GM12873 (cell line): Measurements from ENCODE around the gene C1R.

Source experiments
- CTCF ChIP-seq: IDR thresholded peaks from 2 replicates; pipeline ENCODE4 v1.5.1; 2012; ENCODE audit warnings: low read depth, mild to moderate bottlenecking, moderate library complexity, low read length, control low read depth; ENCODE audit not compliant: insufficient read depth; ENCODE audit errors: missing control alignments

Gene C1R

GRCh38 chr12:7109572-7109920, 17.3 kb upstream of the C1R start:
- TF ChIP-seq CTCF: no peak

DNA sequence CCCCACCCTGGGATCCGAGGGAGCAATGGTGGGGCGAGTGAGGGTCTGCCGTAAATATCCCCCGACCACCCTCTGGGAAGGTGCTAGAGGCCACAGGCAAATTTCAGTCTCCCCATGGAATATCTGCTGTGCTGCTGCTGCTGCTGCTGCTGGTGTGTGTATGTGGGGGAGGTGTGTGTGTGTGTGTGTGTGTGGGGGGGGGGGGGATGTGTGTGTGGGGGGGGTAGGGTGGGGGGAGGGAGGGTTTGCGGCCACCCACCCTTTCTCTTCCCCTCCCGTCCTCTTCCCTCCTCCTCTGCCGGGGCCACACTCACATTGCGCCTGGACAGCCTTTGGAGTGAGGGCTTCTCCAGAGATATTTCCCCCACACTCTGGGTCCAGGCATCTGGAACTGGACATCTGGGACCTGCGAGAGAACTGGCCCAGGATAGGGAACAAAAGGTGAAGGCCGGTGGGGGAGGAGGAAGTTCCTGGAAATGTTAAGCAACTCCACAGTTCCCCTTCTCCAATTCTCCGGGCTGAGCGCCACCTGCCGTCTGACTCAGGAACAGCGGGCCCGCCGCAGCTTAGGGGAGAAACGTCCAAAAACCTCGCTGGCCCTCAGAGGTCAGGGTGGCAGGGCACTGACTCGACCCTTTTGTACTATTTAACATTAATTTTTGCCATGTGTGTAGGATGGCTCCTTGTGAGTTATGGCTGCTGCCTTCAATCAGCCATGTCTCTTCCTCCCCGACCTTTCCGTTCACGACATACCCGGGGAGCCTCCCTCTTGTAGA, 16.7 kb upstream of the C1R start, which contains the start of gene C1RL:
Gene C1RL, minus strand, starts transcription at position 419 of the 776 bp plus-strand sequence. Its CDS starts 34 bp downstream, at position 385.
- TF ChIP-seq CTCF: peak; percentile 96

DNA sequence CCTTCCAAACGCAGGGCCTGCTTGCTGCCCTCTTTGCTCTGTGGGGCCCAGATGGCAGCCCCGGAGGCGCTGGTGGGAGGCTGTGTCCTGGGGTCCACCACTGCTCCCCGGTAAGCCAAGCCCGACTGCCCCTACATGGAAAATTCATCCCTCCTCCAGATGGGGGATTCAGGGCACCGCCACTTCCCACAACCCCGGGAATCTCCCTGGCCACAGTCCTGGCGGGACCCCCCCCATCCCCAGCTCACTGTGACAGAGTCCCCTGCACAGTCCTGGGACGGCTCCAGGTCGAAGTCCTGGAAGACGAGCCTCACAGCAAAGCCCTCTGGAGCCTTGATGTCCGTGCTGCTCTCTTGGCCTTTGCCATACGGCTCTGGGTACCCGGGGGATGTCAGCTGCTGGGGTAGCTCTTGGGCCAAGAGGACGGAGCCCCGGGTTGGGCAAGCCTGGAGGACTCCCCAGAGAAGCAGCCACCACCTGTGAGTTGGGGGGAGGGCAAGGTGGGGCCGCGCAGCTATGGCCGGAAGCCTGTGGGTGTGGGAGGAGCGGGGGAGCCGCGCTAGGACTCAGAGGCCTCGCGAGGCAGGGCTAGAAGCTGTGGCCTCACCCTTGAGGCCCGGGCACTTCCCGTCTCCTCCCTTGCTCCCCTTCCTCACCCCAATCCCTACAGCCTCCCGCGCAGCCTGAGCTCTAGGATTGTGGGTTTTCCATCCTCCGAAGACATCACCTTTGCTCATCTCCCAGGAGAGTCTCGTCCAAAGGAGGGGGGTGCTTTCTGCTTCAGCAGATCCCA, 16.0 kb upstream of the C1R start:
- TF ChIP-seq CTCF: no peak

DNA sequence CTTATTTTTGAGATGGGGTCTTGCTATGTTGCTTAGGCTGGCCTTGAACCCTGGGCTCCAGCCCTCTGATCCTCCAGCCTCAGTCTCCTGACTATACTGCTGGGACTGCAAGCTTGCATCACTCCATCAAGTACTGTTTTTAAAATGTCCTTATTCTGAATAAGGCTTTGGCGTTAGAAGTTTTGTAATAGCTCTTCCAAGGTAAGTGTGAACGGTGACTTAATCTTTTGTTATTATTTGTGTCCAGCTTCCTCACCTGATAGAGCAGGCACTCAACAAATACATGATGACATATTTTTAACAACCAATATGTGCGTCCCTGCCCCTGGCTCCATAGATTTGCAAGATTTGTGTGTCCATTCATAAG, 15.4 kb upstream of the C1R start:
- no peak for TF ChIP-seq CTCF

GRCh38 chr12:7106082-7106481, 13.8 kb upstream of the C1R start:
- no peak for TF ChIP-seq CTCF

GRCh38 chr12:7103837-7104584, 11.8 kb upstream of the C1R start:
- no peak for TF ChIP-seq CTCF

- no peak for TF ChIP-seq CTCF
Observed at GRCh38 chr12:7102582-7102981, 10.3 kb upstream of the C1R start.
